Neural crest cell (in vitro differentiated cells): Measurements from ENCODE around the gene PACS1. TPM values are rescaled to one million over a fixed set of nuclear protein-coding genes. Genes with fewer than 3 reads are reported as not detected.
"Not testable (repeated sequence)": the region's sequence is repeated elsewhere in the genome, so short reads cannot be mapped to it uniquely, and the experiment has no call there.

Experiments used
- DNase-seq: peaks from one replicate; pipeline ENCODE4 v3.0.0; 2021; ENCODE audit warnings: low read depth, mixed read lengths, low spot score
- H3K27ac Mint-ChIP-seq: one replicate; pipeline ENCODE4 v1.8.0; 2021; ENCODE audit warnings: mild to moderate bottlenecking, mixed read lengths; ENCODE audit not compliant: unreplicated experiment
- H3K27me3 Mint-ChIP-seq: 2 replicates; pipeline ENCODE4 v1.8.0; 2021; ENCODE audit warnings: low read depth, mild to moderate bottlenecking, mixed read lengths
- H3K36me3 Mint-ChIP-seq: 2 replicates; pipeline ENCODE4 v1.8.0; 2021; ENCODE audit warnings: low read depth, mild to moderate bottlenecking, mixed read lengths
- H3K4me1 Mint-ChIP-seq: 2 replicates; pipeline ENCODE4 v1.8.0; 2021; ENCODE audit warnings: mixed read lengths
- H3K4me3 Mint-ChIP-seq: one replicate; pipeline ENCODE4 v1.8.0; 2021; ENCODE audit warnings: mild to moderate bottlenecking, mixed read lengths
- H3K9me3 Mint-ChIP-seq: 2 replicates; pipeline ENCODE4 v1.8.0; 2021; ENCODE audit warnings: mixed read lengths
- CTCF ChIP-seq: fragments of 200-600 bp; sonication (generic); conservative IDR thresholded peaks from 2 replicates; pipeline ENCODE4 v1.5.0; 2021; ENCODE audit warnings: antibody characterized with exemption, mild to moderate bottlenecking
- total RNA-seq: library from RNA; stranded (reverse); gene quantifications from 2 replicates; pipeline ENCODE4 v1.2.1, GENCODE V29; 2021

Gene PACS1
- total RNA-seq, 1 donor from 2014 or later, result 54.3 TPM

DNA sequence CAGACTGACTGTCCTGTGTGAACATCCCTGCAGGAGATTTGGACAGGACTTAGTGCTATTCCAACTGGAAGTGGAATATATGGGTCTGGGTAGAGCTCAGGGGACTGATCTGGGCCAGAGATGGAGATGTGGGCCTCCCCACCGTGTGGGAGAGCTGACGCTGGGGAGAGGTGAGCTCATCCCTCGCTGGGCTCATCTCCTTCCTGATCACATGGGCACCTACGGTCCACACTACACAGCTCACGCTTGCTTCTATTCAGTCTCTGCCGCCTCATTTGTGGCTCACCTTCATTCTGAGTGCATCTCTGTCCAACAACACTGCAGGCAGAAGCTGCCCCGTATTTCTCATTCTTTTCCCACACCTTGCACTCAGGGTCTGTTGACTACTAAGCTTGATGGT, 181.7 kb downstream of the PACS1 start:
- no peak for TF ChIP-seq CTCF
- Mint-ChIP-seq H3K9me3 (no peaks in the 10 kb centered on the region), H3K4me1 (peaks cover 7% of the 10 kb centered on the region), H3K36me3 (no peaks in the 10 kb centered on the region), H3K27ac (no peak overlapping the region), H3K4me3 (peak overlapping the region; percentile 7), H3K27me3 (peaks cover 2% of the 10 kb centered on the region)
- DNase-seq, result no peak

- DNase-seq, H3K9me3 Mint-ChIP-seq, H3K36me3 Mint-ChIP-seq, H3K27me3 Mint-ChIP-seq: not testable (repeated sequence)
- peak overlapping the region; percentile 81 for H3K27ac Mint-ChIP-seq
- peak overlapping the region; percentile 44 for H3K4me3 Mint-ChIP-seq
- H3K4me1 Mint-ChIP-seq, result peaks cover 11% of the 10 kb centered on the region
Measured at GRCh38 chr11:66253081-66253480, 183.0 kb downstream of the PACS1 start.

DNA sequence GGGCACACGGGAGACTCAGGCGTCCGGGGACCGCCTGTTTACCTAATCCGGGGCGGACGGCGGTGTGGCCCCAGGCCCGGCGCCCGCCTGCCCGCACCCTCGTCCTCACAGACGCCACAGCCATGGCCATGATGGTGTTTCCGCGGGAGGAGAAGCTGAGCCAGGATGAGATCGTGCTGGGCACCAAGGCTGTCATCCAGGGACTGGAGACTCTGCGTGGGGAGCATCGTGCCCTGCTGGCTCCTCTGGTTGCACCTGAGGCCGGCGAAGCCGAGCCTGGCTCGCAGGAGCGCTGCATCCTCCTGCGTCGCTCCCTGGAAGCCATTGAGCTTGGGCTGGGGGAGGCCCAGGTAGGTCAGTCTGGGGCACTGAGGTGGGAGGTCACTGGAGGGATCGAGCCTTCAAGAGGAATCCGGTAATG, 188.4 kb downstream of the PACS1 start:
- DNase-seq, result no peak
- Mint-ChIP-seq H3K27ac (no peak overlapping the region), H3K4me1 (peaks cover 22% of the 10 kb centered on the region)

GRCh38 chr11:66259225-66259624, 189.2 kb downstream of the PACS1 start:
- no peak overlapping the region for H3K27ac Mint-ChIP-seq
- no peak for DNase-seq
- no peaks in the 10 kb centered on the region for H3K9me3 Mint-ChIP-seq
- H3K36me3 Mint-ChIP-seq, result peaks cover 7% of the 10 kb centered on the region
- TF ChIP-seq CTCF, result no peak
- peaks cover 2% of the 10 kb centered on the region for H3K27me3 Mint-ChIP-seq
- peaks cover 20% of the 10 kb centered on the region for H3K4me1 Mint-ChIP-seq
- H3K4me3 Mint-ChIP-seq, result peak overlapping the region; percentile 95

More for the DNA sequence above, 188.4 kb downstream of the PACS1 start:
- TF ChIP-seq CTCF, result no peak
- Mint-ChIP-seq H3K4me3 (peak overlapping the region; percentile 95), H3K36me3 (peaks cover 7% of the 10 kb centered on the region), H3K9me3 (no peaks in the 10 kb centered on the region), H3K27me3 (peaks cover 2% of the 10 kb centered on the region)

GRCh38 chr11:66259956-66260355, 189.9 kb downstream of the PACS1 start:
- H3K27ac Mint-ChIP-seq, result no peak overlapping the region
- DNase-seq, result no peak
- H3K4me3 Mint-ChIP-seq, result peak overlapping the region; percentile 95
- no peak for TF ChIP-seq CTCF
- no peaks in the 10 kb centered on the region for H3K9me3 Mint-ChIP-seq
- H3K4me1 Mint-ChIP-seq, result peaks cover 20% of the 10 kb centered on the region
- peaks cover 2% of the 10 kb centered on the region for H3K27me3 Mint-ChIP-seq
- H3K36me3 Mint-ChIP-seq, result peaks cover 11% of the 10 kb centered on the region

- Mint-ChIP-seq H3K36me3 (peaks cover 11% of the 10 kb centered on the region), H3K4me1 (peaks cover 19% of the 10 kb centered on the region), H3K9me3 (no peaks in the 10 kb centered on the region), H3K27me3 (peaks cover 2% of the 10 kb centered on the region), H3K4me3 (no peak overlapping the region), H3K27ac (no peak overlapping the region)
- DNase-seq, result no peak
- TF ChIP-seq CTCF, result no peak
Measured at GRCh38 chr11:66261578-66261977, 191.5 kb downstream of the PACS1 start.
